ENCODE results near the gene FTSJ1.

- TF ChIP-seq CTCF (conservative IDR thresholded peaks at IDR 0.05; ENCODE audit: low read length), result no peak
- no peak for TF ChIP-seq EZH2phosphoT487 (IDR thresholded peaks at IDR 0.05; ENCODE audit: borderline replicate concordance)
Measured at GRCh38 chrX:48488034-48488433, 12.0 kb downstream of the FTSJ1 start.
